ENCODE results near the gene CNEP1R1. TPM values are rescaled to one million over a fixed set of nuclear protein-coding genes. Genes with fewer than 3 reads are reported as not detected.

CNEP1R1 gene
- total and polyA plus RNA-seq, 2 of the 8 experiments (the other 6 are each of a cell fraction or from before 2014, with no cell fraction given) = 10.6 to 13.6 TPM

DNA sequence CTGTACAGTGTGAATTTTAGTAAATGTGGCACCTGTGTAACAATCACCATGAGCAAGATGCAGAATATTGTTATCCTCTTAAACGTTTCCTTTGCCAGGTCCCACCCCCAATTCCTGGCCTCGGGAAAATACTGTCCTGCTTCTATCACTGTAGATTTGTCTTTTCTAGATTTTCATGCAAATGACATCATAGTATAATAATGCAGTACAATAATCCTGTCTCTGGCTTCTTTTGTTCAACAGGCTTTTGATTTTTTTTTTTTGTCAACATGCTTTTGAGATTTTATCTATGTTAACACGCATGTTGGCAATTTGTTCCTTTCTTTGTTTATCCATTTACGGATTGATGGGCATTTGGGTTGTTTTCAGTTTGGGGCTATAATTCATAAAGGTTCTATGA, 20.4 kb downstream of the CNEP1R1 start:
- H3K27ac ChIP-seq (ENCODE audit: low read depth, low read length) = no peak overlapping the region
- H3K79me1 ChIP-seq (ENCODE audit: low read depth, low read length) = no peaks in the 10 kb centered on the region
- H2BK5ac ChIP-seq (ENCODE audit: low read depth, low read length) = no peak overlapping the region
- no peak overlapping the region for H2BK120ac ChIP-seq (replicated peaks; ENCODE audit: low read depth, low read length)
- no peak overlapping the region for H3K23ac ChIP-seq (ENCODE audit: insufficient read length)
- no peak overlapping the region for H2AK5ac ChIP-seq (ENCODE audit: low read depth, low read length)
- H3K36me3 ChIP-seq (ENCODE audit: control insufficient read depth in 2 of 4, insufficient read depth in 4 of 4, low read length in 3 of 4) = no peaks in the 10 kb centered on the region
- H2AFZ ChIP-seq (ENCODE audit: low read length) = no peak overlapping the region
- no peak overlapping the region for H4K8ac ChIP-seq (ENCODE audit: extremely low read depth, insufficient read depth, low read length)
- no peaks in the 10 kb centered on the region; a peak in 1 of 7 replicates for H3K27me3 ChIP-seq (replicated peaks in 1 of 4; ENCODE audit: control insufficient read depth in 3 of 4, extremely low read depth in 1 of 4, insufficient read depth in 3 of 4, low read length in 3 of 4)
- peaks cover 0 to 1% of the 10 kb centered on the region in 2 experiments for H4K20me1 ChIP-seq (replicated peaks in 1 of 2; ENCODE audit: control insufficient read depth in 1 of 2, insufficient read depth in 2 of 2, low read length in 2 of 2)
- H3K18ac ChIP-seq (ENCODE audit: extremely low read depth, low read length) = no peak overlapping the region
- ChIA-PET POLR2A (ENCODE audit: partially characterized antibody) (interaction anchor here (0.7 kb wide), 1 partner anchor 21 kb away, joined by 3 read pairs; the partner anchor contains the start of gene HEATR3), CTCF (ENCODE audit: partially characterized antibody) (no interaction called here)
- no peak overlapping the region for H2BK20ac ChIP-seq (ENCODE audit: low read length)
- no peaks in the 10 kb centered on the region for H3K9me3 ChIP-seq (ENCODE audit: insufficient read depth in 2 of 2, low read depth in 1 of 2, low read length in 1 of 2)
- no peak overlapping the region for H3K56ac ChIP-seq (replicated peaks; ENCODE audit: insufficient read length, low read depth, low read length)
- 83% methylated on average over 4 of the region's 4 CpGs; no CpG with 5 or more reads in 1 of the 2 experiments for WGBS, 2 experiments (ENCODE audit: extremely low coverage in 1 of 2, insufficient coverage in 1 of 2, insufficient read length in 1 of 2, insufficient replicate concordance in 2 of 2, low coverage in 1 of 2, low lambda C conversion rate in 2 of 2, missing lambda C conversion rate in 1 of 2)
- no peak overlapping the region for H3K4me2 ChIP-seq (ENCODE audit: insufficient read depth in 1 of 2, low read depth in 2 of 2, low read length in 2 of 2)
- H3K4ac ChIP-seq (replicated peaks; ENCODE audit: insufficient read length, low read depth, low read length) = no peak overlapping the region
- H3K79me2 ChIP-seq (ENCODE audit: control insufficient read depth in 1 of 2, insufficient read depth in 2 of 2, low read length in 2 of 2) = no peaks in the 10 kb centered on the region
- DNase-seq (ENCODE audit: low read depth in 1 of 2, low spot score in 2 of 2) (no peak), FAIRE-seq (no peak)
- H3K23me2 ChIP-seq (ENCODE audit: low read depth, low read length) = no peaks in the 10 kb centered on the region
- H2BK15ac ChIP-seq (ENCODE audit: low read length) = no peak overlapping the region
- no peak overlapping the region for H3K9ac ChIP-seq (replicated peaks in 1 of 4; ENCODE audit: extremely low read depth in 1 of 4, low read depth in 3 of 4, low read length in 3 of 4)
- no peak overlapping the region for H4K5ac ChIP-seq (ENCODE audit: insufficient read length, low read depth, low read length)
- peaks cover 0 to 3% (median 0%) of the 10 kb centered on the region in 4 experiments; a peak in 1 of 7 replicates for H3K4me1 ChIP-seq (replicated peaks in 1 of 4; ENCODE audit: control insufficient read depth in 3 of 4, insufficient read depth in 4 of 4, low read length in 3 of 4)
- H3K14ac ChIP-seq (ENCODE audit: insufficient read length) = no peak overlapping the region
- H4K91ac ChIP-seq (replicated peaks; ENCODE audit: insufficient read length, low read length) = no peak overlapping the region
- H2BK12ac ChIP-seq (ENCODE audit: low read depth, low read length) = no peak overlapping the region
- no peak overlapping the region for H3K4me3 ChIP-seq (ENCODE audit: extremely low read depth in 1 of 4, insufficient read depth in 2 of 4, low read depth in 3 of 4, low read length in 4 of 4)
- TF ChIP-seq, protein P1, sequence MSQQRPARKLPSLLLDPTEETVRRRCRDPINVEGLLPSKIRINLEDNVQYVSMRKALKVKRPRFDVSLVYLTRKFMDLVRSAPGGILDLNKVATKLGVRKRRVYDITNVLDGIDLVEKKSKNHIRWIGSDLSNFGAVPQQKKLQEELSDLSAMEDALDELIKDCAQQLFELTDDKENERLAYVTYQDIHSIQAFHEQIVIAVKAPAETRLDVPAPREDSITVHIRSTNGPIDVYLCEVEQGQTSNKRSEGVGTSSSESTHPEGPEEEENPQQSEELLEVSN (IDR thresholded peaks at IDR 0.05) = no peak
- TF ChIP-seq CREB1 (IDR thresholded peaks at IDR 0.05) (no peak), CTBP2 (IDR thresholded peaks at IDR 0.05; ENCODE audit: borderline replicate concordance, insufficient read depth, insufficient read length, low read length) (no peak), KDM4A (IDR thresholded peaks at IDR 0.05; ENCODE audit: low read depth, low read length, severe bottlenecking) (no peak), YY1 (IDR thresholded peaks at IDR 0.05; ENCODE audit: low read depth, low read length) (no peak), RAD21 (IDR thresholded peaks at IDR 0.05 in 1 of 2, conservative IDR thresholded peaks at IDR 0.05 in 1 of 2; ENCODE audit: low read depth in 2 of 2, low read length in 2 of 2) (no peak), TAF7 (optimal IDR thresholded peaks at IDR 0.05; ENCODE audit: borderline replicate concordance, low read depth, low read length) (no peak), POLR2A (IDR thresholded peaks at IDR 0.05; ENCODE audit: control extremely low read depth in 1 of 2, low read depth in 2 of 2, low read length in 2 of 2) (no peak), RFX5 (IDR thresholded peaks at IDR 0.05; ENCODE audit: borderline replicate concordance, low read depth, low read length) (no peak), POLR2AphosphoS5 (IDR thresholded peaks at IDR 0.05; ENCODE audit: low read depth, low read length) (no peak)
- TF ChIP-seq, protein P2, sequence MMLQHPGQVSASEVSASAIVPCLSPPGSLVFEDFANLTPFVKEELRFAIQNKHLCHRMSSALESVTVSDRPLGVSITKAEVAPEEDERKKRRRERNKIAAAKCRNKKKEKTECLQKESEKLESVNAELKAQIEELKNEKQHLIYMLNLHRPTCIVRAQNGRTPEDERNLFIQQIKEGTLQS (IDR thresholded peaks at IDR 0.05; ENCODE audit: insufficient read depth, low read depth, low read length) = no peak
